ENCODE measurements around the gene CARS1. TPM values are rescaled to one million over a fixed set of nuclear protein-coding genes. Genes with fewer than 3 reads are reported as not detected.

CARS1 gene
- total and polyA plus RNA-seq, 2 of the 8 experiments (the other 6 are each of a cell fraction or from before 2014, with no cell fraction given) = 44.1 to 100 TPM

GRCh38 chr11:3011891-3012885 lies 45.0 kb downstream of the CARS1 start:
- H2BK20ac ChIP-seq (ENCODE audit: low read length) = no peak overlapping the region
- H3K23ac ChIP-seq (ENCODE audit: insufficient read length) = no peak overlapping the region
- no peak overlapping the region for H2AK5ac ChIP-seq (ENCODE audit: low read depth, low read length)
- no peak overlapping the region for H3K56ac ChIP-seq (replicated peaks; ENCODE audit: insufficient read length, low read depth, low read length)
- ChIA-PET CTCF (ENCODE audit: partially characterized antibody) (interaction anchor here (0.7 to 2.2 kb wide), 7 partner anchors 9 to 109 kb away, joined by 3 to 9 read pairs (median 5); no protein-coding TSS in a partner anchor), POLR2A (ENCODE audit: partially characterized antibody) (interaction anchor here (0.6 to 2.5 kb wide), 9 partner anchors 8 to 51 kb away, joined by 3 to 7 read pairs (median 4); partner anchors contain the start of gene NAP1L4)
- no peak overlapping the region for H2BK120ac ChIP-seq (replicated peaks; ENCODE audit: low read depth, low read length)
- H3K36me3 ChIP-seq (ENCODE audit: control insufficient read depth in 2 of 4, insufficient read depth in 4 of 4, low read length in 3 of 4) = peaks cover 25 to 72% (median 53%) of the 10 kb centered on the region in 4 experiments
- no peak overlapping the region for H2AFZ ChIP-seq (ENCODE audit: low read length)
- no peak overlapping the region for H3K4me3 ChIP-seq (ENCODE audit: extremely low read depth in 1 of 4, insufficient read depth in 2 of 4, low read depth in 3 of 4, low read length in 4 of 4)
- no peak overlapping the region for H4K5ac ChIP-seq (ENCODE audit: insufficient read length, low read depth, low read length)
- H2BK15ac ChIP-seq (ENCODE audit: low read length) = no peak overlapping the region
- H4K8ac ChIP-seq (ENCODE audit: extremely low read depth, insufficient read depth, low read length) = no peak overlapping the region; the same call in 1 of the 2 replicates
- H3K4ac ChIP-seq (replicated peaks; ENCODE audit: insufficient read length, low read depth, low read length) = no peak overlapping the region
- no peaks in the 10 kb centered on the region for H3K4me1 ChIP-seq (replicated peaks in 1 of 4; ENCODE audit: control insufficient read depth in 3 of 4, insufficient read depth in 4 of 4, low read length in 3 of 4)
- no peak overlapping the region for H3K27ac ChIP-seq (ENCODE audit: low read depth, low read length)
- FAIRE-seq (no peak), DNase-seq (ENCODE audit: low read depth in 1 of 2, low spot score in 2 of 2) (no peak)
- H3K9me3 ChIP-seq (ENCODE audit: insufficient read depth in 2 of 2, low read depth in 1 of 2, low read length in 1 of 2) = no peaks in the 10 kb centered on the region
- H3K4me2 ChIP-seq (ENCODE audit: insufficient read depth in 1 of 2, low read depth in 2 of 2, low read length in 2 of 2) = no peak overlapping the region
- no peaks in the 10 kb centered on the region for H3K79me1 ChIP-seq (ENCODE audit: low read depth, low read length)
- no peaks in the 10 kb centered on the region for H3K79me2 ChIP-seq (ENCODE audit: control insufficient read depth in 1 of 2, insufficient read depth in 2 of 2, low read length in 2 of 2)
- no peaks in the 10 kb centered on the region for H3K27me3 ChIP-seq (replicated peaks in 1 of 4; ENCODE audit: control insufficient read depth in 3 of 4, extremely low read depth in 1 of 4, insufficient read depth in 3 of 4, low read length in 3 of 4)
- no peak overlapping the region for H3K14ac ChIP-seq (ENCODE audit: insufficient read length)
- H3K18ac ChIP-seq (ENCODE audit: extremely low read depth, low read length) = no peak overlapping the region
- no peak overlapping the region for H3K9ac ChIP-seq (replicated peaks in 1 of 4; ENCODE audit: extremely low read depth in 1 of 4, low read depth in 3 of 4, low read length in 3 of 4)
- peaks cover 0 to 7% of the 10 kb centered on the region in 2 experiments for H4K20me1 ChIP-seq (replicated peaks in 1 of 2; ENCODE audit: control insufficient read depth in 1 of 2, insufficient read depth in 2 of 2, low read length in 2 of 2)
- WGBS, 2 experiments (ENCODE audit: extremely low coverage in 1 of 2, insufficient coverage in 1 of 2, insufficient read length in 1 of 2, insufficient replicate concordance in 2 of 2, low coverage in 1 of 2, low lambda C conversion rate in 2 of 2, missing lambda C conversion rate in 1 of 2) = 93% methylated on average over 31 of the region's 31 CpGs; no CpG with 5 or more reads in 1 of the 2 experiments
- H4K91ac ChIP-seq (replicated peaks; ENCODE audit: insufficient read length, low read length) = no peak overlapping the region
- no peaks in the 10 kb centered on the region for H3K23me2 ChIP-seq (ENCODE audit: low read depth, low read length)
- no peak overlapping the region for H2BK12ac ChIP-seq (ENCODE audit: low read depth, low read length)
- H2BK5ac ChIP-seq (ENCODE audit: low read depth, low read length) = no peak overlapping the region
- TF ChIP-seq SAP30 (IDR thresholded peaks at IDR 0.05; ENCODE audit: insufficient read depth, insufficient replicate concordance, low read length) = no peak
- TF ChIP-seq POLR2AphosphoS5 (IDR thresholded peaks at IDR 0.05; ENCODE audit: low read depth, low read length) = no peak
- TF ChIP-seq SIX5 (IDR thresholded peaks at IDR 0.05; ENCODE audit: low read depth, low read length) = no peak
- TF ChIP-seq KDM5A (IDR thresholded peaks at IDR 0.05; ENCODE audit: low read length) = no peak
- TF ChIP-seq RBBP5 (IDR thresholded peaks at IDR 0.05; ENCODE audit: borderline replicate concordance, low read depth, low read length) = no peak
- TF ChIP-seq SIRT6 (IDR thresholded peaks at IDR 0.05; ENCODE audit: low read length) = no peak
- no peak for TF ChIP-seq POLR2A (IDR thresholded peaks at IDR 0.05; ENCODE audit: control extremely low read depth in 1 of 2, low read depth in 2 of 2, low read length in 2 of 2)
- TF ChIP-seq CBX8 (IDR thresholded peaks at IDR 0.05; ENCODE audit: borderline replicate concordance, low read depth, low read length) = no peak
- no peak for TF ChIP-seq SP2 (IDR thresholded peaks at IDR 0.05; ENCODE audit: low read length)
